ENCODE measurements around the gene ANKLE2.

DNA sequence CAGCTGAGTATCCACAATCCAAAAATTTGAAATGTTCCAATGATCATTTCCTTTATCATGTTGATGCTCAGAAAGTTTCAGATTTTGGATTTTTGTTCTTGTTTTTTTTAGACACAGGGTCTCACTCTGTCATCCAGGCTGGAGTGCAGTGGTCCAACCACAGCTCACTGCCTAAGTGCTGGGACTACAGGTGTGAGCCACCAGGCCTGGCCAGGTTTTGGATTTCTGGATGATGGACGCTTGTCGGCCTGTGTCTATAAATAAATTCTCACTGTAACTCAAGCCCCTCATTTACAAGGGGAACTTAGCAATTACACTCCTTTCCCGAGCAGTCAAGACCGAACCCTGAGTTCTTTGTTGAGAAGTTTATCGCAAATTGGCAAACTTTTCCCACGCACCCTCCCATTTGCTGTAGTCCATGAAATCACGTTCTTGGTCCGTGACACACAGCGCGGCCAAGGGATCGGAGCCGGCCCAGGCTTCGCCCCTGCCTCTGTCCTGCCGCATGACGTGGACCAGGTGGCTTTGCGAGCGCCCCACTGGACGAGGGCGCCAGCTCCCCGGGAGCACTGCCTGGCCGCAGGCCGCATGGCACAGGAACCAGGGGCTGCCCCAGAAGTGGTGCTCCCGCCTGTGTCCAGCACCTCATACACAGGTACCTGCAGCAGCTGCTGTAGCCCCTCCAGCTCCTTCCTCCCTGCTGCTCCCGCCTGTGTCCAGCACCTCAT lies 14.0 kb upstream of the ANKLE2 start:
- TF ChIP-seq, protein P1, sequence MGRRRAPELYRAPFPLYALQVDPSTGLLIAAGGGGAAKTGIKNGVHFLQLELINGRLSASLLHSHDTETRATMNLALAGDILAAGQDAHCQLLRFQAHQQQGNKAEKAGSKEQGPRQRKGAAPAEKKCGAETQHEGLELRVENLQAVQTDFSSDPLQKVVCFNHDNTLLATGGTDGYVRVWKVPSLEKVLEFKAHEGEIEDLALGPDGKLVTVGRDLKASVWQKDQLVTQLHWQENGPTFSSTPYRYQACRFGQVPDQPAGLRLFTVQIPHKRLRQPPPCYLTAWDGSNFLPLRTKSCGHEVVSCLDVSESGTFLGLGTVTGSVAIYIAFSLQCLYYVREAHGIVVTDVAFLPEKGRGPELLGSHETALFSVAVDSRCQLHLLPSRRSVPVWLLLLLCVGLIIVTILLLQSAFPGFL (CRISPR knock-in tag; IDR thresholded peaks at IDR 0.05): no peak
- TF ChIP-seq EP300 (IDR thresholded peaks at IDR 0.05; ENCODE audit: low read depth in 2 of 2, low read length in 2 of 2) (no peak), EP300 (CRISPR knock-in tag; IDR thresholded peaks at IDR 0.05; ENCODE audit: borderline replicate concordance) (no peak), SRF (IDR thresholded peaks at IDR 0.05; ENCODE audit: low read depth, low read length) (no peak), SATB2 (CRISPR knock-in tag; IDR thresholded peaks at IDR 0.05) (no peak)
